GM12878 (cell line): ENCODE results near the gene CLDN5. TPM values are rescaled to one million over a fixed set of nuclear protein-coding genes. Genes with fewer than 3 reads are reported as not detected.

ENCODE experiments used
- ATAC-seq: fragments of 200-7000 bp; cut with Tn5 transposase; 3 replicates; pipeline ENCODE4 v1.9.1; 2020; ENCODE audit warnings: mild to moderate bottlenecking, moderate library complexity
- BruUV-seq: library from RNA; stranded (reverse); fragments of 400-500 nt; replicated peaks from 2 replicates; lab custom pipeline; 2021; lab: Mats Ljungman, UMichigan
- CTCF ChIA-PET: fragments of 300-600 bp; sonication (Branson Sonifier 250); formaldehyde crosslinking; extraction: SDS; loops from one replicate; lab custom pipeline; 2021; ENCODE audit warnings: inconsistent platforms; lab: Yijun Ruan, JAX
- POLR2A ChIA-PET: fragments of 350-600 bp; formaldehyde crosslinking; extraction: SDS; loops from one replicate; lab custom pipeline; 2021; ENCODE audit warnings: inconsistent platforms; lab: Charles Lee
- RAD21 ChIA-PET: fragments of 300-600 bp; sonication (Branson Sonifier 250); formaldehyde crosslinking; loops from one replicate; lab custom pipeline; 2023; ENCODE audit warnings: antibody characterized with exemption; ENCODE audit not compliant: unreplicated experiment; lab: Charles Lee
- SMC1A ChIA-PET: fragments of 300-600 bp; sonication (Branson Sonifier 250); formaldehyde crosslinking; loops from one replicate; lab custom pipeline; 2023; ENCODE audit not compliant: unreplicated experiment, uncharacterized antibody; lab: Charles Lee
- DNase-seq: peaks from one replicate; pipeline ENCODE4 v3.0.0-alpha.2; 2011; ENCODE audit warnings: low read depth, low spot score
- FAIRE-seq: peaks from 3 replicates; lab custom pipeline; 2011; peaks lifted over from hg19 to GRCh38; lab: Jason Lieb, UNC
- H2AFZ ChIP-seq: 2 replicates; pipeline ENCODE4 v1.6.0; 2011; ENCODE audit warnings: low read depth, low read length, control low read depth; ENCODE audit not compliant: control insufficient read depth
- H3K27ac ChIP-seq: 2 replicates; pipeline ENCODE4 v1.5.1; 2011; ENCODE audit warnings: control low read depth; ENCODE audit not compliant: control insufficient read depth, insufficient read depth
- H3K27me3 ChIP-seq, 2 experiments: replicated peaks in 1 of 2; 2 replicates each; pipeline versions ENCODE4 v1.6.0 to v1.6.1; 2011; ENCODE audit warnings: low read length in 1 of 2; ENCODE audit not compliant: control insufficient read depth in 2 of 2, insufficient read depth in 2 of 2
- H3K36me3 ChIP-seq, 2 experiments: 2 replicates each; pipeline ENCODE4 v1.5.1; 2011; ENCODE audit warnings: low read length in 1 of 2; ENCODE audit not compliant: control insufficient read depth in 2 of 2, insufficient read depth in 2 of 2
- H3K4me1 ChIP-seq: 2 replicates; pipeline ENCODE4 v1.6.1; 2011; ENCODE audit warnings: mild to moderate bottlenecking, low read length, moderate library complexity, mixed read lengths; ENCODE audit not compliant: control insufficient read depth, insufficient read depth
- H3K4me2 ChIP-seq: 2 replicates; pipeline ENCODE4 v1.6.0; 2011; ENCODE audit warnings: control low read depth; ENCODE audit not compliant: control insufficient read depth, insufficient read depth
- H3K4me3 ChIP-seq: fragments of 200-600 bp; sonication (generic); 2 replicates; pipeline ENCODE4 v1.5.1; 2016
- H3K79me2 ChIP-seq: 2 replicates; pipeline ENCODE4 v1.6.0; 2011; ENCODE audit warnings: low read length; ENCODE audit not compliant: control insufficient read depth, insufficient read depth
- H3K9ac ChIP-seq: 2 replicates; pipeline ENCODE4 v1.8.0; 2011; ENCODE audit warnings: low read length, control low read depth, mixed read lengths; ENCODE audit not compliant: control insufficient read depth, insufficient read depth
- H3K9me3 ChIP-seq: replicated peaks from 3 replicates; pipeline ENCODE4 v1.5.1; 2011; ENCODE audit warnings: mild to moderate bottlenecking, low read length; ENCODE audit not compliant: control insufficient read depth, insufficient read depth
- H4K20me1 ChIP-seq: 2 replicates; pipeline ENCODE4 v1.6.0; 2011; ENCODE audit not compliant: control insufficient read depth, insufficient read depth
- BMI1 ChIP-seq: fragments of 450-650 bp; IDR thresholded peaks from 2 replicates; pipeline ENCODE4 v1.6.1; 2016; ENCODE audit warnings: mild to moderate bottlenecking, moderate library complexity, borderline replicate concordance
- CBX5 ChIP-seq: sonication (generic); IDR thresholded peaks from 2 replicates; pipeline ENCODE4 v1.6.1; 2016; ENCODE audit warnings: low read depth, moderate library complexity, mild to moderate bottlenecking, inconsistent platforms
- ELK1 ChIP-seq: IDR thresholded peaks from 2 replicates; pipeline ENCODE4 v1.6.1; 2012; ENCODE audit warnings: low read depth, low read length, improper control_type of control experiment
- HCFC1 ChIP-seq: fragments of 150-350 bp; IDR thresholded peaks from 2 replicates; pipeline ENCODE4 v1.6.1; 2014; ENCODE audit warnings: low read length
- HDGF ChIP-seq: fragments of 450-650 bp; IDR thresholded peaks from 2 replicates; pipeline ENCODE4 v1.6.1; 2016; ENCODE audit warnings: antibody characterized with exemption
- IKZF2 ChIP-seq, 2 experiments: fragments of 450-650 bp; IDR thresholded peaks; 2 replicates each; pipeline ENCODE4 v1.6.1; 2017; ENCODE audit warnings: mild to moderate bottlenecking in 2 of 2, moderate library complexity in 2 of 2
- MYC ChIP-seq: IDR thresholded peaks from 2 replicates; pipeline ENCODE4 v1.6.1; 2011; ENCODE audit warnings: mild to moderate bottlenecking, low read length, moderate library complexity, inconsistent platforms; ENCODE audit not compliant: insufficient read depth, insufficient replicate concordance, insufficient read length, severe bottlenecking
- TBL1XR1 ChIP-seq: IDR thresholded peaks from 2 replicates; pipeline ENCODE4 v1.6.1; 2012; ENCODE audit warnings: low read depth, low read length, improper control_type of control experiment
- WGBS: methylation state at CpG from one replicate; pipeline ENCODE4 v1.1.6; 2016; ENCODE audit warnings: low lambda C conversion rate; ENCODE audit not compliant: insufficient replicate concordance, insufficient coverage; ENCODE audit errors: missing lambda C conversion rate; 5-methylcytosine and 5-hydroxymethylcytosine counted together
- in situ Hi-C: fragments of 300-500 bp; cut with MboI; formaldehyde crosslinking; loops from 9 replicates; pipeline ENCODE4 v1.14.3; 2018; ENCODE audit warnings: mixed read lengths
- intact Hi-C: fragments of 100-400 bp; cut with micrococcal nuclease; formaldehyde crosslinking; loops from one replicate; pipeline ENCODE4 v1.14.2; 2022; ENCODE audit not compliant: unreplicated experiment
- polyA plus RNA-seq, 11 experiments: library from polyadenylated mRNA; depleted of rRNA in 4 of 11; unstranded in 6 of 11; stranded (reverse) in 5 of 11; fragments of >200 nt; fragmentation: Nextera tagmentation in 4 of 11; fragmentation: Illumina TruSeq in 1 of 11; extraction: Ambion mirVana in 4 of 11; extraction: Trizol in 1 of 11; gene quantifications; 1 replicate in 1 of 11; 2 replicates in 10 of 11; pipeline versions ENCODE4 v1.2.1 to v1.2.3, GENCODE V29; 2011 to 2016; ENCODE audit warnings: inconsistent platforms in 2 of 11, missing spikeins in 2 of 11, low read depth in 1 of 11
- total RNA-seq, 4 experiments: library from RNA; depleted of rRNA in 3 of 4; stranded (reverse); fragments of >200 nt in 3 of 4; fragmentation: Illumina TruSeq in 1 of 4; extraction: Trizol in 1 of 4; gene quantifications; 2 replicates each; pipeline versions ENCODE4 v1.2.1 to v1.2.3, GENCODE V29; 2013 to 2021

Gene CLDN5
- total and polyA plus RNA-seq, 10 of the 15 experiments (the other 5 are each of a cell fraction or from before 2014, with no cell fraction given): 0.15 TPM; not detected in 9

- H3K4me3 ChIP-seq: no peak overlapping the region
- H3K27me3 ChIP-seq: no peaks in the 10 kb centered on the region
- POLR2A ChIA-PET: no interaction called here
- H3K4me2 ChIP-seq: no peak overlapping the region
- H2AFZ ChIP-seq: no peak overlapping the region
- H3K4me1 ChIP-seq: no peaks in the 10 kb centered on the region
- no peaks in the 10 kb centered on the region for H3K79me2 ChIP-seq
- TF ChIP-seq TBL1XR1 (no peak), CBX5 (no peak), BMI1 (no peak), MYC (no peak), HDGF (no peak), ELK1 (no peak), IKZF2 (IDR thresholded peaks at IDR 0.05) (no peak), HCFC1 (no peak)
- no peaks in the 10 kb centered on the region for H3K9me3 ChIP-seq
- peaks cover 17 to 25% of the 10 kb centered on the region in 2 experiments; a peak in 3 of 4 replicates for H3K36me3 ChIP-seq
- SMC1A ChIA-PET: interaction anchor here (1.4 kb wide), 1 partner anchor 132 kb away, joined by 3 read pairs; no protein-coding TSS in a partner anchor
- H4K20me1 ChIP-seq: no peaks in the 10 kb centered on the region
- in situ Hi-C loops (no loop called here), intact Hi-C loops (no loop called here)
- H3K27ac ChIP-seq: no peak overlapping the region
- WGBS: 99% methylated on average over 7 of the region's 7 CpGs
- no peak overlapping the region for H3K9ac ChIP-seq
- FAIRE-seq (no peak), ATAC-seq (no peak), DNase-seq (no peak)
- RAD21 ChIA-PET: no interaction called here
- no TSS peak for BruUV-seq
- CTCF ChIA-PET: no interaction called here
Observed at GRCh38 chr22:19498154-19498865, 25.9 kb downstream of the CLDN5 start.
